Fibroblast of skin of scalp (primary cell): Measurements from ENCODE around the gene WIPF1.

Source experiments
- DNase-seq: peaks from one replicate; pipeline ENCODE4 v3.0.0-alpha.2; 2013

WIPF1 gene

GRCh38 chr2:174621323-174621722 lies 23.7 kb upstream of the WIPF1 start:
- DNase-seq: no peak

DNA sequence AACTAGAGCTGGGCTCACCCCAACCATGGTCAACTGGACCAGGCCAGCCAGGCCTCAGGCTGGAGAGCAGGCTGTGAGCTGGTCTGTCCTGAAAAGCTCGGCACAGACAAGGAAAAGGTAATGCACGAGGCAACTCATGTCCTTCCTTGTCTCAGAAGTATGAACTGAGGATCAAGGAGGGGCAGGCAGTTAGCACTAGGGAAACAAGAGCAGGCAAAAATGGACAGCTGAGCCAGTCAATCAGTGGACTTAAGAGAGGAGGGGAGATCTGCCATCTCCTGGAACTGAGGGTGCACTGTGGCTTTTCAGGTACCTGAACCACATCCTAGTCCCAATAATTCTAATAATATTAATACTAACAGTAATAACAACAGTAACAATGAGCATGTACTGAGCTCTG lies 20.6 kb upstream of the WIPF1 start:
- no peak for DNase-seq

DNA sequence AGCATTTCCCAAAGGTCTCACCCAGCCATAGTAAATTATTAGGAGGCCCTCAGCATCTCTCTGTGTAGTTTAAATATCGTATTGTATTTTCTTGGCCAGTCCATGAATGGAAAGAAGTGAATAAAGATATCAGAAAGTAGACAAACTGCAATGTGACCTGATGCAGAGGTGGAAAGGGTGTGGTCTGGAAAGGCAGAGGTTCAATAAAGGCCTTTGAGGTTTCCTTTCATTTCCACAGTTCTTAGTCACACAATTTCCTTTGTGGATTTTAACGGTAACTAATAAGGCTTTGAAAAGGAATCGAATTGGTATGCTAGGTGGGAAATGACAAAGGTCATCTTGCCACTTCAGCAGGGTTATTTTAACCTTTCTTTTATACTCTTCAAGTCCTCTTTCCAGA lies 20.1 kb upstream of the WIPF1 start:
- no peak for DNase-seq

DNA sequence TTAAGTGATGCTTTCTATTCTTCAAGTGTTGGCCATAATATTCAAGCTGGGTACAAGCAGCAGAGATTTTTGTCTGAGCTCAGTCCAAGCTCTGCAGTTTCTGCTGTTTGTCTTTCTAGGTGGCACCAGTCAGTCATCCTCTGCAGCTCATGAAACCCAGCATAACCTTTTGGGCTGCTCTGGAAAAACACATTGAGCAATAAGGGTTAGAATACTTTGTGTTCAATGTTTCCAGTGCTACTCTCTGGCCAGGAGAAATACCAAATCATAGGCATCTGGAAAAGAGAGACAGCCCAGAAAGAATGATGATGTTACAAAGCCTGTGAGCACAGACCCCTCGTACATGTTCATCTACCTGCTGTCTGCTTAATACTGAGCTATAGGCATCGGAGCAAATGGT lies 19.5 kb upstream of the WIPF1 start:
- peak; percentile 38 for DNase-seq

DNA sequence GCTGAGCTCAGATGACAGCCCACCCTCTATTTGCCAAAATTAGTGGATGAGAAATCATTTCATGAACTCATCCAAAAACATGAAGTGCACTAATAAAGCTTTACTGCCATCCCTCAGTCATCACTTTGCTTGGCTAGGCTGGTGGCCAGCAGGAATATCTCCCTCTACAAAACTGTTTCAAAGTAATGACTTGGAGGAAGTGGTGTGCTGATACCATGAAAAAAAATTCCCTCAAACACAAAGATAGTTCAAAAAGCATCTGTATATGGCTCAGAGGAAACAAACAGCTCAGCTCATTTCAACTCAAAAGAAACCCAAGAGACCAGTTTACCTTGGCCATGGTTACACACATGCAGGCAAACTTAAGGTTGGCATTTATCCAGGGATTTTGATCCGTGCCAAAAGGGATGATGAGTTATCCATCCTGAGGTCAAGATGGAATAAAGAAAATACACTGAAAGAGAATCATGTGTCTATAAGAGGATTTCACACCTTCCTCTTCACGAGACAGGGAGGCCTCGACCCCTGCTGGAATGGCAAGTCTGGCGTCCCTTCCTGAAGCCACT lies 18.4 kb upstream of the WIPF1 start:
- peak; percentile 68 for DNase-seq

DNA sequence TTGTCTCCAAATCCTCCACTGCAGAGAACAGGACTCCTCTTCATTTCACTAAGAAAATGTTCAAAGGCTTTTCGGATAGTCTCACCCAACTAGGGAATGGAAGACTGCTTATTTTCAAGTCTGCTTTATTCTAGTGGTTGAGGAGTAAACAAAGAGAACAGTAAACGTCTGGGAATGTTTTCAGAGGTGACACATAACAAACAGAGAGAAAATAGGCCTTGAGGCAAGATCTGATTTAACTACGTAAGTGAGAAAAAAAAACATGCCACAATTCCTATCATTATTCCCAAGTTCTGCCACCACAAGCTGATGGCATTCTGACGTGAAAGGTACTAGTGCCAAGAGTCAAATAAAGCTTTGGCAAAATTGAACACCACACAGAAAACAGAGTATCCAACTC lies 16.7 kb upstream of the WIPF1 start:
- DNase-seq: peak; percentile 67

DNA sequence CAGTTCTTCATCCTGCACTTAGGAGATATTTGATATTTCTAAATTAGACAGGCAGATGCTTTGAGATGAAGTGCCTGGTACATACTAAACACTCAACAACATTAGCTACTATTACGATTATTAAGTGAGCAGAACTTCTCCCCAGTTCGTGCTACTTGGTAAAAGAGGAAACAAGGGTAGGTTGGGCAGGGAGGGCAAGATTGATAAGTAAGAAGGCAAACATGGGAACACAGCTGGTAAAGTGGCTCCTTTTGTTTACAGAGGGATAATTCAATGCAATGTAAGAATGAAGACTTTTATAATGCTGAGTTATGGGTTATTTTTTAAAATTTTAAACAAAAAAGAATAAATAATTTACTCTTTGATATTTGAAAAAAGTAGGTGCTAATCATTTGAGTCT lies 15.9 kb upstream of the WIPF1 start:
- DNase-seq: no peak

- DNase-seq: no peak
Measured at GRCh38 chr2:174612970-174613369, 15.4 kb upstream of the WIPF1 start.

GRCh38 chr2:174611854-174612253 lies 14.2 kb upstream of the WIPF1 start:
- DNase-seq: no peak

GRCh38 chr2:174611006-174611405 lies 13.4 kb upstream of the WIPF1 start:
- DNase-seq: no peak

DNA sequence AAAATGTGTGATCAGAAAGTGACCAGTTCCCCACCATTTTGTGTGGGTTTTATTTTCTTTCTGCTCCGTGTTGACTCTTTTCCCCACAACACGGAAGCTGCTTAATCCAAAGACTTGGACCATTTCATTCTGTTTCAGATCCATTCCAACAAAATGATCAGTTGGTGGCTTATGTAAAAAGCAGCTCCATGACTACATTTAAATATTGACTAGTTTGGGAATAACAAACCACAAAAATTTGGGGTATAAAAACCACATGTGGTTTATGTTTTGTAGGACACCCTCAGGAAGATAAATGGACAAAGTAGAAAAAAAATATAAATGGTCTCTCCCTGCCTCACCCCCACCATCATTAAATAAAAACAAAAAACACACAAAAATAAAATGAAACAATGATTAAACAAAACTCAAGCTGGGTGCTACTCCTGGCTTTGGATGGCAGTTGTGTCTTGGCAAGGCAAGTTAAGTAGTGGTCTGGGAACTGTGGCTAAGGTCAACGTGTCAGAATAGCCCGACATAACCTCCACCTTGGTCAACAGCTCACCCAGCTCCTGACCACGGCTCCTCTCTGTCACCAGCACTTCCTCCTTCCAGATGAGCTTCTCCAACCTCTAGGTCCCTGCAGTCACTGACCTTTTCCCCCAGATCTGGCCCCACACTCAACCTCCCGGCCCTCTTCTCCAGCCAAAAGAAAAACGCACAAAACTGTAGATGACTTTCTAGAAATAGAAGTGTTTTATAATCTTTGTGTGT lies 12.8 kb upstream of the WIPF1 start:
- DNase-seq: peak; percentile 47

DNA sequence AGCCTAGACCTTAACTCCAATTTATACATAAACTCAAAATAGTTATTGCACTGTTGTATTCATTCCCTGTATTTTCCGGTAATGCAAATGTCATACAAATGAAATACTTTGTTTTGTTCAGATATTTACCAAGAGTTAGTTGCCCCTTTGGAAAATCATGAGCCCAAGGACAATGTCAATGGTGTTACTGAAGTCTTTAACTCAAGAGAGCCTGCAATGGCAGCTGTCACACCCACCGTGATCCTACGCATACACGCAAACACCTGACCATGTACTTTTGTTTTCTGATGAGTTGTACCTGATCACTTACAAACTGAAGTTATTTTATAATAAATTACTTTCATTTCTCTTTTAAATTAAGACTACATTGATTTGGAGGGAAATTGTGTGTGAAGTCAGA lies 11.7 kb upstream of the WIPF1 start:
- DNase-seq: no peak

DNA sequence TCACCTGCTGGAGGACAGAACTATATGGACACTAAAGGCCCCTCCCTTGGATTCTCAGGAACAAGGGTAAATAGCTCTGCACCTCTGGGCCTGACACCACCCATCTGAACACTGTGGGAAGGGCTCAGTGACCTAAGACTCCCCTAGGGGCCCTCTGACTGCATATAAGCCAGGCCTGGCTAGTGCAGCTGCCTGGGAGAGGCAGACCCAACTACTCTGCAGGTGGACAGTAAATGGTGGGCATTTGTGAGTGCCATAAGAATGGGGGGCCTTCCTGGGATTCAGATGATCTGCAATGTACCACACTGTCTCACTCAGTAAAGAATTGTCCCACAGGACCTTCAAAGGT lies 11.2 kb upstream of the WIPF1 start:
- no peak for DNase-seq

GRCh38 chr2:174607989-174608865 lies 10.6 kb upstream of the WIPF1 start:
- DNase-seq: no peak

- DNase-seq: no peak
Measured at GRCh38 chr2:174607584-174607983, 10.0 kb upstream of the WIPF1 start.

- DNase-seq: peak; percentile 92
Measured at GRCh38 chr2:174606336-174606735, 8.7 kb upstream of the WIPF1 start.

GRCh38 chr2:174605687-174606086 lies 8.1 kb upstream of the WIPF1 start:
- DNase-seq: peak; percentile 38

GRCh38 chr2:174603280-174603679 lies 5.7 kb upstream of the WIPF1 start:
- DNase-seq: peak; percentile 58

- DNase-seq: no peak
Measured at GRCh38 chr2:174602745-174603144, 5.1 kb upstream of the WIPF1 start.

GRCh38 chr2:174600349-174600748 lies 2.7 kb upstream of the WIPF1 start:
- no peak for DNase-seq

- no peak for DNase-seq
Measured at GRCh38 chr2:174599310-174599921, 1.8 kb upstream of the WIPF1 start.

- DNase-seq: no peak
Measured at GRCh38 chr2:174597009-174597344, 627 bp downstream of the WIPF1 start.

GRCh38 chr2:174595891-174596397 lies 1.7 kb downstream of the WIPF1 start:
- no peak for DNase-seq
